GM19324 (cell line): ENCODE measurements around the gene AHR.
"Not testable (repeated sequence)": the region's sequence is repeated elsewhere in the genome, so short reads cannot be mapped to it uniquely, and the experiment has no call there.

Experiments
- ATAC-seq: cut with Tn5 transposase; IDR thresholded peaks from one replicate; pipeline ENCODE4 v1.9.1; 2021; ENCODE audit warnings: mild to moderate bottlenecking, moderate library complexity; ENCODE audit not compliant: unreplicated experiment, low FRiP score

Gene AHR

DNA sequence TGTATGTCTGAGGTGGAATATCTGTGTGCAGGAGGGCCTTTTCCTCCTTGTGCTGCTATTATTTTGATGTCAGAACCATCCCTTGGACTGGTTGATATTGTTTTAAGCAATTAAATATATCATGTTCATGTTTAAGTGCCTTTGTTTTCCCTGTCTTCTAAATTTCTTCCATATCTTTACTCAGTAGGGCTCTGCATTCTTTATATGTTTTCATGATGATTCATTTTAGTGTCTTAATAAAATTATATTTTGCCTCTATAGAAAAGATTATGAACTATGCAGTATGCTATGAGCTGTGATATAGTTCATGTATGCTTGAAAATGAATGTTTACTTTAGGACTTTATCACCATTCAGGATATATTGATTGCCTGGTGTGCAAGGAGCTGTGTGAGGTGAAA, 34.8 kb downstream of the AHR start:
- no peak for ATAC-seq

DNA sequence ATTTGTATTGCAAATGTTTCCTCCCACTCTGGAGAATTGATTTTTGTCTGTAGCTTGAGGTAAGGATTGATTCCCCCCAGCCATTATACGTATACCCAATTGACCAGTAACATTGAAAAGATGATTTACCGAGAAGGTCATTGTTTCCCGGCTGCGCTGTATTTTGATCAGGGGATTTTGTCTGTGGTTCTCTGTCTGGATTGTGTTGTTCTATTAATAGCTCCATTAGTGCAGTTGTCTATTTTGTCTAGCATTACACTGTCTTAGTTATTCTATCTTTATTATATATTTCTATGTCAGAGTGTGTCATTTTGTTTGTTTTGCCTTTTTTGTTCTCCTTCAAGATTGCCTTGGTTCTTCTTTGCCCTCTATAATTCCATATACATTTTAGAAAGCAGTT, 37.7 kb downstream of the AHR start:
- no peak for ATAC-seq

- no peak for ATAC-seq
These were observed 40.7 kb downstream of the AHR start for GRCh38 chr7:17339139-17339538.

DNA sequence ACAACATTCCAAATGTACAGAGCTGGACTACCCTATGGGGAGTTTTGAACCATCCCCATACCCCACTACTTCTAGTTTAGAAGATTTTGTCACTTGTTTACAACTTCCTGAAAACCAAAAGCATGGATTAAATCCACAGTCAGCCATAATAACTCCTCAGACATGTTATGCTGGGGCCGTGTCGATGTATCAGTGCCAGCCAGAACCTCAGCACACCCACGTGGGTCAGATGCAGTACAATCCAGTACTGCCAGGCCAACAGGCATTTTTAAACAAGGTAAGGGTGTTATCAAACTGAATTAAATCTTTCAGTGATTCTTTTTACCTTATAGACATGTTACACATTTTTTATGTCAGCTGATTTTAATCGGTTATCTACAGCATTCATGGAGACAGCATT, 41.5 kb downstream of the AHR start:
- no peak for ATAC-seq

DNA sequence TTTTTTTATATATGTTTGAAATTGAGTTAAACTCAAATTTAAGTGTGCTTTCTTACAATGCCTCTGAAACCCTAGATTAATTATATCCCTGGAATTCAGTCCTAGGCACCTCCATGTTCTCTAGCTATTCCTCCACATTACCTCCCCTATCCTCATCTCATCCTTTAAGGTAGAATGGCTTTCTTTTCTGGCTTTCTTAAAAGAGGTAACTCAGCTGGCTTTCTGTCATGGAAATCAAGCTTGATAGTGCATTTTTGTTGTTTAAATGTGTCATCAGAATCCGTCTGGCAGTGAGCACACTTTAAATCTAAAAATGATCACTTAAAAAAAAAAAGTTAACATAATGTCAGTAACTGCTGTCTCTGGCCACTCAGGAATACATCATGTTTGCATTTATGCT, 42.2 kb downstream of the AHR start:
- no peak for ATAC-seq

DNA sequence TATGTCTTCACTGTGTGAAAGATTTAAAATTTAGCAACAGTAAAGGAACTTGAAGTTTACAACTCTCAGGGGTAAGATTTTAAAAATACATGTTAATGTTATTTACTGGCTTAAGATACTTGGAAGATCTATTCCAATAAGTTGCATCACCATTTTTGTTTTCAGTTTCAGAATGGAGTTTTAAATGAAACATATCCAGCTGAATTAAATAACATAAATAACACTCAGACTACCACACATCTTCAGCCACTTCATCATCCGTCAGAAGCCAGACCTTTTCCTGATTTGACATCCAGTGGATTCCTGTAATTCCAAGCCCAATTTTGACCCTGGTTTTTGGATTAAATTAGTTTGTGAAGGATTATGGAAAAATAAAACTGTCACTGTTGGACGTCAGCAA, 44.3 kb downstream of the AHR start:
- no peak for ATAC-seq

DNA sequence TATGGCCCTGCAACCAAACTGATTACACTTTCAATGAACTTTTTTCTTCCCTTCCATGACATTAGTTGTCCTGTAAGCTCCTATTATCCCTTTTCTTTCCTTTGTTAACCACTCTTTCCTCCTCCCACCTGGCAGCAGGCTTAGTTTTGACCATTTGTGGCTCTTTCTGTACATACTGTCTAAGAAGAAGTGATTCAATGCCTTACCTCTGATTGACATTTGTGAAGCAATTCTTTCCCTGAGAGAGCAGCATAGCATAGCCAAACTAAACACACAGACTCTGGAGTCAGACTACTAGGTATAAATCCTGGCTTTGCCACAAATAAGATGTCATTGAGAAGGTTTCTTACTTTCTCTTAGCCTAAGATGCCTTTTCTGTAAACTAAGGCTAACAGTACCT, 48.9 kb downstream of the AHR start:
- ATAC-seq = no peak

DNA sequence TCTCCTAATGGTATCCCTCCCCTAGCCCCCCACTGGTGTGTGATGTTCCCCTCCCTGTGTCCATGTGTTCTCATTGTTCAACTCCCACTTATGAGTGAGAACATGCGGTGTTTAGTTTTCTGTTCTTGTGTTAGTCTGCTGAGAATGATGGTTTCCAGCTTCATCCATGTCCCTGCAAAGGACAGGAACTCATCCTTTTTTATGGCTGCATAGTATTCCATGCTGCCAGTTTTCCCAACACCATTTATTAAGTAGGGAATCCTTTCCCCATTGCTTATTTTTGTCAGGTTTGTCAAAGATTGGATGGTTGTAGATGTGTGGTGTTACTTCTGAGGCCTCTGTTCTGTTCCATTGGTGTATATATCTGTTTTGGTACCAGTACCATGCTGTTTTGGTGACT, 50.5 kb downstream of the AHR start:
- ATAC-seq = not testable (repeated sequence)

DNA sequence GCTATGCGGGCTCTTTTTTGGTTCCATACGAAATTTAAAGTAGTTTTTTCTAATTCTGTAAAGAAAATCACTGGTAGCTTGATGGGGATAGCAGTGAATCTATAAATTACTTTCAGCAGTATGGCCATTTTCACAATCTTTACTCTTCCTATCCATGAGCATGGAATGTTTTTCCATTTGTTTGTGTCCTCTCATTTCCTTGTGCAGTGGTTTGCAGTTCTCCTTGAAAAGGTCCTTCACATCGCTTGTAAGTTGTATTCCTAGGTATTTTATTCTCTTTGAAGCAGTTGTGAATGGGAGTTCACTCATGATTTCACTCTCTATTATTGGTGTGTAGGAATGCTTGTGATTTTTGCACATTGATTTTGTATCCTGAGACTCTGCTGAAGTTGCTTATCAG, 51.9 kb downstream of the AHR start:
- ATAC-seq = not testable (repeated sequence)

- ATAC-seq = not testable (repeated sequence)
These were observed 55.4 kb downstream of the AHR start for GRCh38 chr7:17353650-17354419.

GRCh38 chr7:17354473-17354872, 56.0 kb downstream of the AHR start:
- no peak for ATAC-seq

GRCh38 chr7:17355050-17355449, 56.6 kb downstream of the AHR start:
- ATAC-seq = no peak

- no peak for ATAC-seq
These were observed 59.5 kb downstream of the AHR start for GRCh38 chr7:17357952-17358351.

- no peak for ATAC-seq
These were observed 61.2 kb downstream of the AHR start for GRCh38 chr7:17359610-17360009.

GRCh38 chr7:17362439-17363105, 64.1 kb downstream of the AHR start:
- no peak for ATAC-seq

DNA sequence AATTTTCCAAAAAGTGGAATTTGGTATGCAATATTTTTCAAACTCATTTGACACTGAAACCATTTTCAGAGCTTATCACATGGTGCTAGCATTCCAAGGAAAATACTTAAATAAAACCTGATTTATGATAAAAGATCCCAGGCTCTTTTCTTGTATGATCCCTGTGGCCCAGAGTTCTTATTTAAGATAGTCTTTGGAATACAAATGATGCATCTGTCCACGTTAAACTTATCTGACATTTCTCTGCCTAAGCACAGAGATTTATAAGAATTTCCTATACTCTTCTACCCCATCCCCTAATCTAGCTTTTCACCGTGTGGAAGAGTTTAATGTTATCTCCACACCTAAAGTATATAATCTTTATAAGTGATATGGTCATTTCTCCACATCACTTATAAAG, 66.2 kb downstream of the AHR start:
- ATAC-seq = no peak

DNA sequence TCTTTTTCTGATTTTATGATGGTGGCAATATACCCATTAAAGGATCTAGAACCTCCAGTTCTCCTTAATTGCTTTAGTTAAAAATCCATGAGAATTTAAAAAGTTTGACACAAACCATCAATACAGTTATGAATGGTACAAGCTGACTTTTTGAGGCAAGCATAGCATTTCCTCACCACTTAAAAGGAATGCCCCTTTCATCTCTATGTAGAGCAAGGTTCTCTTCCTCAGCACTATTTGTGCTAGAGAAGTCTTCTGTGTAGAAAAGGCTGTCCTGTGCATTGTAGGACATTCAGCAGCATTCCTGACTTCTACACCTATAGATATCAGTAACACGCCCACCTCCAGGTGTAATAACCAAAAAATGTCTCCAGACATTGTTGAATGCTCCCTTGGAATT, 67.3 kb downstream of the AHR start:
- ATAC-seq = no peak

DNA sequence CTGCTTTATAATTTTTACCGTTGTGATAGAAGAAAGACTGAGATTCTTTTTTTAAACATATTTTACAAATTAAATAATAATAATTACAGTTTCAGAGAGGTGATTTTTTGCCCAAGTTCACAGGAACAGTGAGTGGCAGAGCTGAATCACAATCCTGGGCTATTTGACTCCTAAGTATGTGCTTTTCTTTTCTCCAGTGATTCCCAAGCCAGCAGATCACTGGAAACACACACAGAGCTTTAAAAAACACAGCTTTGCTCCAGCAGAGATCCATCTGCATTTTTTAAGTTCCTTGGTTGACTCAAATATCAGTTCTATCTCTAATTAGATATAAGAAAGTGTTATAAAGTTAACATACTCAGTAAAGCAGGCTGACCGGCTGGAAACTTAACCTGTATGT, 69.0 kb downstream of the AHR start:
- ATAC-seq = no peak

GRCh38 chr7:17368856-17369524, 70.5 kb downstream of the AHR start:
- no peak for ATAC-seq

- ATAC-seq = no peak
These were observed 71.4 kb downstream of the AHR start for GRCh38 chr7:17369691-17370426.
